Testis (tissue), 3 donors: ENCODE results near the gene CAMK2N1. TPM values are rescaled to one million over a fixed set of nuclear protein-coding genes. Genes with fewer than 3 reads are reported as not detected.

Experiments
- DNase-seq: peaks from one replicate; pipeline ENCODE4 v3.0.0-alpha.2; 2019
- H3K27ac ChIP-seq, 2 donors: fragments of 200-600 bp; sonication (generic); one replicate each; pipeline ENCODE4 v1.5.1; 2019
- H3K27me3 ChIP-seq: fragments of 200-600 bp; sonication (generic); one replicate; pipeline ENCODE4 v1.5.1; 2019
- H3K36me3 ChIP-seq: fragments of 200-600 bp; sonication (generic); one replicate; pipeline ENCODE4 v1.5.1; 2017; ENCODE audit warnings: low read depth; ENCODE audit errors: missing control alignments
- H3K4me1 ChIP-seq: fragments of 200-600 bp; sonication (generic); one replicate; pipeline ENCODE4 v1.5.1; 2019
- H3K4me3 ChIP-seq, 2 donors: fragments of 200-600 bp; sonication (generic); one replicate each; pipeline ENCODE4 v1.5.1; 2017 to 2019
- H3K9me3 ChIP-seq: fragments of 200-600 bp; sonication (generic); one replicate; pipeline ENCODE4 v1.5.1; 2017
- CTCF ChIP-seq, 3 experiments: fragments of 450-650 bp in 2 of 3; fragments of 200-600 bp in 1 of 3; sonication (generic) in 1 of 3; IDR thresholded peaks; one replicate each; pipeline ENCODE4 v1.5.1; 2016 to 2019; ENCODE audit warnings: antibody characterized with exemption in 3 of 3, mild to moderate bottlenecking in 2 of 3, moderate library complexity in 1 of 3
- POLR2A ChIP-seq: fragments of 450-650 bp; IDR thresholded peaks from one replicate; pipeline ENCODE4 v1.6.1; 2017; ENCODE audit warnings: antibody characterized with exemption, mild to moderate bottlenecking, moderate library complexity
- whole genome bisulfite sequencing, 2 donors: methylation state at CpG; one replicate each; pipeline ENCODE4 v1.1.5; 2018; 5-methylcytosine and 5-hydroxymethylcytosine counted together
- intact Hi-C: fragments of 100-400 bp; cut with DNase I; formaldehyde crosslinking; loops from one replicate; pipeline ENCODE4 v1.15.1; 2023; ENCODE audit warnings: low total_unique reads
- polyA plus RNA-seq: library from polyadenylated mRNA; stranded (reverse); fragments of 350-450 nt; fragmentation: Illumina TruSeq; extraction: RNeasy Lipid Tissue Mini Kit (QIAGEN cat#74804); gene quantifications from one replicate; pipeline ENCODE4 v1.2.3, GENCODE V29; 2014; ENCODE audit warnings: low read depth, low replicate concordance; ENCODE audit not compliant: insufficient read depth
- total RNA-seq, 2 donors: library from RNA; depleted of rRNA; stranded (reverse); fragments of >200 nt; gene quantifications; one replicate each; pipeline ENCODE4 v1.2.3, GENCODE V29; 2016

The CAMK2N1 gene
- total and polyA plus RNA-seq, 3 donors from 2014 or later, result 7.8 to 12.3 (median 9.5) TPM

- H3K4me1 ChIP-seq, result peaks cover 17% of the 10 kb centered on the region
- no peak overlapping the region for H3K27ac ChIP-seq
- H3K4me3 ChIP-seq, result no peak overlapping the region
- H3K9me3 ChIP-seq, result no peaks in the 10 kb centered on the region
- no peak for TF ChIP-seq CTCF (IDR thresholded peaks at IDR 0.05)
- no peak for TF ChIP-seq POLR2A
- DNase-seq, result no peak
- 86 to 100% methylated on average over 4 to 6 of the region's 6 CpGs for WGBS, 2 donors
- no peaks in the 10 kb centered on the region for H3K36me3 ChIP-seq
- H3K27me3 ChIP-seq, result no peaks in the 10 kb centered on the region
- intact Hi-C loops, result loop anchor here (10.0 kb wide), 3 partner anchors 116 to 566 kb away; partner anchors contain the start of gene PLA2G2E
Observed at GRCh38 chr1:20491178-20491577, 5.2 kb upstream of the CAMK2N1 start.

- WGBS, 2 donors, result 15 to 40% methylated on average over 4 of the region's 4 CpGs
- DNase-seq, result no peak
- no peak for TF ChIP-seq CTCF (IDR thresholded peaks at IDR 0.05)
- Histone ChIP-seq H3K4me1 (peaks cover 11% of the 10 kb centered on the region), H3K27ac (no peak overlapping the region), H3K9me3 (no peaks in the 10 kb centered on the region), H3K36me3 (no peaks in the 10 kb centered on the region), H3K27me3 (no peaks in the 10 kb centered on the region), H3K4me3 (no peak overlapping the region)
- intact Hi-C loops, result no loop called here
Observed at GRCh38 chr1:20487236-20487590, 1.2 kb upstream of the CAMK2N1 start.

- Histone ChIP-seq H3K4me1 (peaks cover 11% of the 10 kb centered on the region), H3K27ac (peak overlapping the region; percentile 80 to 83), H3K9me3 (no peaks in the 10 kb centered on the region), H3K4me3 (peak overlapping the region; percentile 58 to 71), H3K36me3 (no peaks in the 10 kb centered on the region), H3K27me3 (no peaks in the 10 kb centered on the region)
- intact Hi-C loops, result no loop called here
- 0 to 3% methylated on average over 6 to 44 of the region's 51 CpGs for WGBS, 2 donors
- TF ChIP-seq CTCF (IDR thresholded peaks at IDR 0.05), result no peak
- no peak for TF ChIP-seq POLR2A
- peak; percentile 76 for DNase-seq
Observed at GRCh38 chr1:20486457-20487235, 636 bp upstream of the CAMK2N1 start.

DNA sequence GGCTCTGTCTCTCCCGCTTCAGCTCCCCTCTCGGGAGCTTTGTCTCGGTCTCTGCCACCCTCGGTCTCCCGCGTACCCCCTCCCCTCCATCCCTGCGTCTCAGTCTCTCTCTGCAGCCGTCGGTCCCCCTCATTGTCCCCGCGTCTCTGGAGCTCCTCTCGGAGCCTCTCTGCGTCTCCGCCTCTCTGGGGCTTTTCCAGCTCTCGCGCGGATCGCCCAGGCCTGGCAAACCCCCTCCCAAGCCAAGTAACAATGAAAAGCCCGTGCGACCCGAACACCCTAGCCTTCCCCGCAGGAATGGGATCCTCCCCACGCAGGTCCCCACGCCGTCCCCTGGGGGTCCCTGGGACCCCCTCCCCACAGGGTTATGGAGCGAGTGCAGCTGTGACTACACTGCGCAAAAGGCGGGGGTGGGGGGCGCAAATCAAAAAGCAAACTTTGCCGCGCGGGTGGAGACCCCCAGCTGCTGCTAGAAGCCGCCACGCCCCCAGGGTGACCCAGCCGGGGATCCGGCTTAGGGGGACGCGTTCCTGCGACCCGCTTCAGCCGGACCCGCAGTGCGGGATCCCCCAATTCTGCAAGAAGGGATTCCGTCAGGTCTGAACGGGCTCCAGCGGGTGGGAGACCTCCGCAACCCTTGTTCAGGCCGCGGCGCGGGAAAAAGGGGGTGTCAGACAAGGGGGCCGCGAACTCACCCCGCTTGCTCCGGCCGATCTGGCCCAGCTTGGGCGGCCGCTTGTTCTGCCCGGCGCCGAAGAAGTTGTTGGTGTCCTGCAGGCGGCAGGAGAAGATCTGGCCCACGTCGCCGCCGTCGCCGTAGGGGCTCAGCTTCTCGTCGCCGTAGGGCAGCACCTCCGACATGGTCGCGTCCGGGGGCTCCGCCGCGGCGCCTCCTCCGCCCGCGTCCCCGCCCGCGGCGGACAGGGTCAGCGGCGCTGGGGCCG is 1.2 kb downstream of the CAMK2N1 start:
- Histone ChIP-seq H3K4me1 (peaks cover 11% of the 10 kb centered on the region), H3K27me3 (no peaks in the 10 kb centered on the region), H3K36me3 (no peaks in the 10 kb centered on the region), H3K4me3 (peak overlapping the region; percentile 58 to 70), H3K9me3 (no peaks in the 10 kb centered on the region), H3K27ac (peak overlapping the region; percentile 26 to 50)
- TF ChIP-seq CTCF (IDR thresholded peaks at IDR 0.05) (no peak), POLR2A (no peak)
- intact Hi-C loops, result no loop called here
- DNase-seq, result no peak
- WGBS, 2 donors, result 0 to 1% methylated on average over 20 to 47 of the region's 89 CpGs
